GM18511 (cell line): Measurements from ENCODE around the gene VPS25.
"Not testable (repeated sequence)": the region's sequence is repeated elsewhere in the genome, so short reads cannot be mapped to it uniquely, and the experiment has no call there.

Experiments used
- ATAC-seq: cut with Tn5 transposase; IDR thresholded peaks from one replicate; pipeline ENCODE4 v1.9.1; 2021; ENCODE audit warnings: mild to moderate bottlenecking, moderate library complexity; ENCODE audit not compliant: unreplicated experiment

The VPS25 gene

GRCh38 chr17:42773290-42774035, at the start of gene VPS25:
VPS25 (plus strand) TSS chr17:42773449; CDS start chr17:42773476, 27 bp downstream.
- ATAC-seq = peak; percentile 87

GRCh38 chr17:42723636-42724035, 49.6 kb upstream of the VPS25 start:
- ATAC-seq = no peak

GRCh38 chr17:42725143-42725542, 48.1 kb upstream of the VPS25 start:
- no peak for ATAC-seq

- no peak for ATAC-seq
These were observed 32.5 kb upstream of the VPS25 start for GRCh38 chr17:42740699-42741098.

- not testable (repeated sequence) for ATAC-seq
These were observed 30.3 kb upstream of the VPS25 start for GRCh38 chr17:42742916-42743315.

GRCh38 chr17:42743595-42744282, 29.5 kb upstream of the VPS25 start:
- no peak for ATAC-seq

GRCh38 chr17:42744283-42744805, 28.9 kb upstream of the VPS25 start:
- ATAC-seq = peak; percentile 60

- peak; percentile 82 for ATAC-seq
These were observed 28.2 kb upstream of the VPS25 start, which contains the start of gene EZH1 for GRCh38 chr17:42744806-42745617. EZH1 (minus strand) TSS chr17:42745040; CDS start chr17:42728941, 16,099 bp downstream.

- ATAC-seq = no peak
These were observed 24.9 kb upstream of the VPS25 start for GRCh38 chr17:42748202-42748907.

- no peak for ATAC-seq
These were observed 24.1 kb upstream of the VPS25 start for GRCh38 chr17:42748908-42749798.

- no peak for ATAC-seq
These were observed 22.4 kb upstream of the VPS25 start for GRCh38 chr17:42750739-42751344.

GRCh38 chr17:42751628-42752027, 21.6 kb upstream of the VPS25 start:
- ATAC-seq = no peak

GRCh38 chr17:42754782-42755181, 18.5 kb upstream of the VPS25 start:
- no peak for ATAC-seq

- peak; percentile 55 for ATAC-seq
These were observed 13.1 kb upstream of the VPS25 start for GRCh38 chr17:42759982-42760651.

- ATAC-seq = no peak
These were observed 12.3 kb upstream of the VPS25 start, which contains the start of gene RAMP2 for GRCh38 chr17:42760652-42761581. RAMP2 (plus strand) TSS chr17:42761227; CDS start chr17:42761262, 35 bp downstream.

- no peak for ATAC-seq
These were observed 11.6 kb upstream of the VPS25 start for GRCh38 chr17:42761638-42762037.

- ATAC-seq = no peak
These were observed 7.1 kb upstream of the VPS25 start for GRCh38 chr17:42766124-42766523.
